GM12878 (cell line): ENCODE results near the gene EHMT2. TPM values are rescaled to one million over a fixed set of nuclear protein-coding genes. Genes with fewer than 3 reads are reported as not detected.

ENCODE experiments used
- ATAC-seq: fragments of 200-7000 bp; cut with Tn5 transposase; 3 replicates; pipeline ENCODE4 v1.9.1; 2020; ENCODE audit warnings: mild to moderate bottlenecking, moderate library complexity
- BruUV-seq: library from RNA; stranded (reverse); fragments of 400-500 nt; replicated peaks from 2 replicates; lab custom pipeline; 2021; lab: Mats Ljungman, UMichigan
- CTCF ChIA-PET: fragments of 300-600 bp; sonication (Branson Sonifier 250); formaldehyde crosslinking; extraction: SDS; loops from one replicate; lab custom pipeline; 2021; ENCODE audit warnings: inconsistent platforms; lab: Yijun Ruan, JAX
- POLR2A ChIA-PET: fragments of 350-600 bp; formaldehyde crosslinking; extraction: SDS; loops from one replicate; lab custom pipeline; 2021; ENCODE audit warnings: inconsistent platforms; lab: Charles Lee
- RAD21 ChIA-PET: fragments of 300-600 bp; sonication (Branson Sonifier 250); formaldehyde crosslinking; loops from one replicate; lab custom pipeline; 2023; ENCODE audit warnings: antibody characterized with exemption; ENCODE audit not compliant: unreplicated experiment; lab: Charles Lee
- SMC1A ChIA-PET: fragments of 300-600 bp; sonication (Branson Sonifier 250); formaldehyde crosslinking; loops from one replicate; lab custom pipeline; 2023; ENCODE audit not compliant: unreplicated experiment, uncharacterized antibody; lab: Charles Lee
- DNase-seq: peaks from one replicate; pipeline ENCODE4 v3.0.0-alpha.2; 2011; ENCODE audit warnings: low read depth, low spot score
- FAIRE-seq: peaks from 3 replicates; lab custom pipeline; 2011; peaks lifted over from hg19 to GRCh38; lab: Jason Lieb, UNC
- H2AFZ ChIP-seq: 2 replicates; pipeline ENCODE4 v1.6.0; 2011; ENCODE audit warnings: low read depth, low read length, control low read depth; ENCODE audit not compliant: control insufficient read depth
- H3K27ac ChIP-seq: 2 replicates; pipeline ENCODE4 v1.5.1; 2011; ENCODE audit warnings: control low read depth; ENCODE audit not compliant: control insufficient read depth, insufficient read depth
- H3K27me3 ChIP-seq, 2 experiments: replicated peaks in 1 of 2; 2 replicates each; pipeline versions ENCODE4 v1.6.0 to v1.6.1; 2011; ENCODE audit warnings: low read length in 1 of 2; ENCODE audit not compliant: control insufficient read depth in 2 of 2, insufficient read depth in 2 of 2
- H3K36me3 ChIP-seq, 2 experiments: 2 replicates each; pipeline ENCODE4 v1.5.1; 2011; ENCODE audit warnings: low read length in 1 of 2; ENCODE audit not compliant: control insufficient read depth in 2 of 2, insufficient read depth in 2 of 2
- H3K4me1 ChIP-seq: 2 replicates; pipeline ENCODE4 v1.6.1; 2011; ENCODE audit warnings: mild to moderate bottlenecking, low read length, moderate library complexity, mixed read lengths; ENCODE audit not compliant: control insufficient read depth, insufficient read depth
- H3K4me2 ChIP-seq: 2 replicates; pipeline ENCODE4 v1.6.0; 2011; ENCODE audit warnings: control low read depth; ENCODE audit not compliant: control insufficient read depth, insufficient read depth
- H3K4me3 ChIP-seq: fragments of 200-600 bp; sonication (generic); 2 replicates; pipeline ENCODE4 v1.5.1; 2016
- H3K79me2 ChIP-seq: 2 replicates; pipeline ENCODE4 v1.6.0; 2011; ENCODE audit warnings: low read length; ENCODE audit not compliant: control insufficient read depth, insufficient read depth
- H3K9ac ChIP-seq: 2 replicates; pipeline ENCODE4 v1.8.0; 2011; ENCODE audit warnings: low read length, control low read depth, mixed read lengths; ENCODE audit not compliant: control insufficient read depth, insufficient read depth
- H3K9me3 ChIP-seq: replicated peaks from 3 replicates; pipeline ENCODE4 v1.5.1; 2011; ENCODE audit warnings: mild to moderate bottlenecking, low read length; ENCODE audit not compliant: control insufficient read depth, insufficient read depth
- H4K20me1 ChIP-seq: 2 replicates; pipeline ENCODE4 v1.6.0; 2011; ENCODE audit not compliant: control insufficient read depth, insufficient read depth
- BHLHE40 ChIP-seq, 2 experiments: fragments of 450-650 bp in 1 of 2; IDR thresholded peaks; 2 replicates each; pipeline ENCODE4 v1.6.1; 2011 to 2017; ENCODE audit warnings: low read depth in 2 of 2, borderline replicate concordance in 1 of 2, improper control_type of control experiment in 1 of 2, low read length in 1 of 2, mild to moderate bottlenecking in 1 of 2
- CBFB ChIP-seq: IDR thresholded peaks from 2 replicates; pipeline ENCODE4 v1.6.1; 2016; ENCODE audit warnings: antibody characterized with exemption, low read depth
- CBX5 ChIP-seq: sonication (generic); IDR thresholded peaks from 2 replicates; pipeline ENCODE4 v1.6.1; 2016; ENCODE audit warnings: low read depth, moderate library complexity, mild to moderate bottlenecking, inconsistent platforms
- CREB1 ChIP-seq: IDR thresholded peaks from 2 replicates; pipeline ENCODE4 v1.6.1; 2012; ENCODE audit warnings: low read depth, mild to moderate bottlenecking, inconsistent platforms
- ESRRA ChIP-seq: IDR thresholded peaks from 2 replicates; pipeline ENCODE4 v1.6.1; 2012; ENCODE audit warnings: mild to moderate bottlenecking, low read length, improper control_type of control experiment
- GATAD2B ChIP-seq: fragments of 450-650 bp; conservative IDR thresholded peaks from 2 replicates; pipeline ENCODE4 v1.6.1; 2017; ENCODE audit warnings: low read depth, mild to moderate bottlenecking, moderate library complexity
- IKZF1 ChIP-seq: fragments of 450-650 bp; conservative IDR thresholded peaks from 2 replicates; pipeline ENCODE4 v1.6.1; 2017; ENCODE audit warnings: antibody characterized with exemption, mild to moderate bottlenecking
- IRF3 ChIP-seq: fragments of 450-650 bp; IDR thresholded peaks from 2 replicates; pipeline ENCODE4 v1.6.1; 2014; ENCODE audit warnings: mild to moderate bottlenecking
- MAX ChIP-seq: IDR thresholded peaks from 2 replicates; pipeline ENCODE4 v1.6.1; 2012; ENCODE audit warnings: low read depth, low read length, improper control_type of control experiment
- NFXL1 ChIP-seq: fragments of 450-650 bp; IDR thresholded peaks from 2 replicates; pipeline ENCODE4 v1.6.1; 2017; ENCODE audit warnings: antibody characterized with exemption, mild to moderate bottlenecking, borderline replicate concordance
- NRF1 ChIP-seq: conservative IDR thresholded peaks from 2 replicates; pipeline ENCODE4 v1.6.1; 2011; ENCODE audit warnings: mild to moderate bottlenecking, low read depth, low read length, improper control_type of control experiment
- RAD21 ChIP-seq: IDR thresholded peaks from 2 replicates; pipeline ENCODE4 v1.6.1; 2011; ENCODE audit warnings: mild to moderate bottlenecking, low read depth, low read length, moderate library complexity; ENCODE audit not compliant: insufficient read depth
- RELB ChIP-seq: fragments of 450-650 bp; IDR thresholded peaks from 2 replicates; pipeline ENCODE4 v1.6.1; 2017; ENCODE audit warnings: low read depth, mild to moderate bottlenecking, moderate library complexity
- SMC3 ChIP-seq: IDR thresholded peaks from 2 replicates; pipeline ENCODE4 v1.6.1; 2011; ENCODE audit warnings: low read length, improper control_type of control experiment, borderline replicate concordance
- USF1 ChIP-seq: IDR thresholded peaks from 2 replicates; pipeline ENCODE4 v1.6.1; 2011; ENCODE audit warnings: borderline replicate concordance, low read depth, mild to moderate bottlenecking, moderate library complexity, mixed read lengths, low read length; ENCODE audit not compliant: insufficient read depth; ENCODE audit errors: extremely low read length
- YBX1 ChIP-seq: fragments of 450-650 bp; IDR thresholded peaks from 2 replicates; pipeline ENCODE4 v1.6.1; 2016; ENCODE audit warnings: antibody characterized with exemption
- WGBS: methylation state at CpG from one replicate; pipeline ENCODE4 v1.1.6; 2016; ENCODE audit warnings: low lambda C conversion rate; ENCODE audit not compliant: insufficient replicate concordance, insufficient coverage; ENCODE audit errors: missing lambda C conversion rate; 5-methylcytosine and 5-hydroxymethylcytosine counted together
- in situ Hi-C: fragments of 300-500 bp; cut with MboI; formaldehyde crosslinking; loops from 9 replicates; pipeline ENCODE4 v1.14.3; 2018; ENCODE audit warnings: mixed read lengths
- intact Hi-C: fragments of 100-400 bp; cut with micrococcal nuclease; formaldehyde crosslinking; loops from one replicate; pipeline ENCODE4 v1.14.2; 2022; ENCODE audit not compliant: unreplicated experiment
- polyA plus RNA-seq, 11 experiments: library from polyadenylated mRNA; depleted of rRNA in 4 of 11; unstranded in 6 of 11; stranded (reverse) in 5 of 11; fragments of >200 nt; fragmentation: Nextera tagmentation in 4 of 11; fragmentation: Illumina TruSeq in 1 of 11; extraction: Ambion mirVana in 4 of 11; extraction: Trizol in 1 of 11; gene quantifications; 1 replicate in 1 of 11; 2 replicates in 10 of 11; pipeline versions ENCODE4 v1.2.1 to v1.2.3, GENCODE V29; 2011 to 2016; ENCODE audit warnings: inconsistent platforms in 2 of 11, missing spikeins in 2 of 11, low read depth in 1 of 11
- total RNA-seq, 4 experiments: library from RNA; depleted of rRNA in 3 of 4; stranded (reverse); fragments of >200 nt in 3 of 4; fragmentation: Illumina TruSeq in 1 of 4; extraction: Trizol in 1 of 4; gene quantifications; 2 replicates each; pipeline versions ENCODE4 v1.2.1 to v1.2.3, GENCODE V29; 2013 to 2021

EHMT2 gene
- total and polyA plus RNA-seq, 10 of the 15 experiments (the other 5 are each of a cell fraction or from before 2014, with no cell fraction given), result 1.7 to 53.2 (median 36.3) TPM

GRCh38 chr6:31888276-31889258 is 8.9 kb downstream of the EHMT2 start:
- Histone ChIP-seq H3K9me3 (no peaks in the 10 kb centered on the region), H3K4me2 (no peak overlapping the region), H3K27ac (no peak overlapping the region), H2AFZ (no peak overlapping the region), H3K79me2 (no peaks in the 10 kb centered on the region), H3K9ac (no peak overlapping the region), H3K4me1 (no peaks in the 10 kb centered on the region), H3K4me3 (no peak overlapping the region), H4K20me1 (no peaks in the 10 kb centered on the region), H3K36me3 (peaks cover 16 to 28% of the 10 kb centered on the region in 2 experiments; a peak in 3 of 4 replicates), H3K27me3 (no peaks in the 10 kb centered on the region)
- FAIRE-seq, result no peak
- POLR2A ChIA-PET, result interaction anchor here (1.5 kb wide), 1 partner anchor 185 kb away, joined by 3 read pairs; the partner anchor contains the start of gene ABHD16A
- peak; percentile 64 for ATAC-seq
- in situ Hi-C loops (no loop called here), intact Hi-C loops (no loop called here)
- RAD21 ChIA-PET, result interaction anchor here (0.7 kb wide), 1 partner anchor 191 kb away, joined by 4 read pairs; no protein-coding TSS in a partner anchor
- SMC1A ChIA-PET, result interaction anchor here (0.7 kb wide), 1 partner anchor 10 kb away, joined by 3 read pairs; no protein-coding TSS in a partner anchor
- TSS peak; percentile 60 for BruUV-seq
- WGBS, result 73% methylated on average over 37 of the region's 43 CpGs
- CTCF ChIA-PET, result interaction anchor here (0.7 to 1.4 kb wide), 4 partner anchors 15 to 343 kb away, joined by 3 to 6 read pairs (median 3); partner anchors contain the start of gene ATP6V1G2
- no peak for DNase-seq
- TF ChIP-seq MAX (no peak), YBX1 (no peak), ESRRA (no peak), RELB (no peak), CREB1 (no peak), NRF1 (no peak), IKZF1 (no peak), NFXL1 (no peak), GATAD2B (no peak), RAD21 (peak; percentile 61), CBFB (no peak), BHLHE40 (IDR thresholded peaks at IDR 0.05; ENCODE audit: borderline replicate concordance in 1 of 2, low read depth in 2 of 2, low read length in 1 of 2) (no peak), SMC3 (peak; percentile 43; the same call in 1 of the 2 replicates), CBX5 (no peak), IRF3 (no peak), USF1 (no peak)
